MM.1S (cell line): ENCODE results near the gene PTPRJ.

ENCODE experiments used
- DNase-seq: peaks from one replicate; pipeline ENCODE4 v3.0.0-alpha.2; 2015
- H2AFZ ChIP-seq: fragments of 300-600 bp; sonication (generic); 2 replicates; pipeline ENCODE4 v1.6.0; 2016; ENCODE audit warnings: antibody characterized with exemption, low read length
- H3F3A ChIP-seq: fragments of 300-600 bp; sonication (generic); 2 replicates; pipeline ENCODE4 v1.6.1; 2016; ENCODE audit warnings: mild to moderate bottlenecking, antibody characterized with exemption, low read length, moderate library complexity, mixed read lengths; ENCODE audit not compliant: insufficient read depth
- H3K27ac ChIP-seq: fragments of 300-600 bp; sonication (generic); 2 replicates; pipeline ENCODE4 v1.5.1; 2016; ENCODE audit warnings: mild to moderate bottlenecking, low read length
- H3K27me3 ChIP-seq: fragments of 300-600 bp; sonication (generic); replicated peaks from 2 replicates; pipeline ENCODE4 v1.6.0; 2016; ENCODE audit warnings: low read length; ENCODE audit not compliant: insufficient read depth
- H3K36me3 ChIP-seq: fragments of 300-600 bp; sonication (generic); replicated peaks from 2 replicates; pipeline ENCODE4 v1.6.1; 2016; ENCODE audit warnings: mild to moderate bottlenecking, low read length, mixed read lengths; ENCODE audit not compliant: insufficient read depth
- H3K4me1 ChIP-seq: fragments of 300-600 bp; sonication (generic); 2 replicates; pipeline ENCODE4 v1.6.1; 2016; ENCODE audit warnings: low read length, mixed read lengths
- H3K4me2 ChIP-seq: fragments of 300-600 bp; sonication (generic); 2 replicates; pipeline ENCODE4 v1.6.0; 2016; ENCODE audit warnings: low read depth, low read length
- H3K4me3 ChIP-seq: fragments of 300-600 bp; sonication (generic); 2 replicates; pipeline ENCODE4 v1.5.1; 2016; ENCODE audit warnings: low read length, mixed read lengths
- H3K79me2 ChIP-seq: fragments of 300-600 bp; sonication (generic); 2 replicates; pipeline ENCODE4 v1.6.1; 2016; ENCODE audit warnings: mixed run types, low read length, mixed read lengths
- H3K9ac ChIP-seq: fragments of 300-600 bp; sonication (generic); 2 replicates; pipeline ENCODE4 v1.6.1; 2016; ENCODE audit warnings: low read length, mixed read lengths
- H3K9me2 ChIP-seq: fragments of 300-600 bp; sonication (generic); replicated peaks from 2 replicates; pipeline ENCODE4 v1.6.1; 2016; ENCODE audit warnings: mild to moderate bottlenecking, low read length, mixed read lengths; ENCODE audit not compliant: insufficient read depth
- H3K9me3 ChIP-seq: fragments of 300-600 bp; sonication (generic); replicated peaks from 2 replicates; pipeline ENCODE4 v1.6.1; 2016; ENCODE audit warnings: mild to moderate bottlenecking, low read length, mixed read lengths; ENCODE audit not compliant: insufficient read depth
- H4K20me1 ChIP-seq: fragments of 300-600 bp; sonication (generic); 2 replicates; pipeline ENCODE4 v1.6.1; 2016; ENCODE audit warnings: mild to moderate bottlenecking, low read length, moderate library complexity, mixed read lengths; ENCODE audit not compliant: insufficient read depth
- CTCF ChIP-seq: fragments of 300-600 bp; sonication (generic); IDR thresholded peaks from 2 replicates; pipeline ENCODE4 v1.5.1; 2016; ENCODE audit warnings: antibody characterized with exemption, low read length, mixed read lengths
- EZH2 ChIP-seq: fragments of 300-600 bp; sonication (generic); optimal IDR thresholded peaks from 2 replicates; pipeline ENCODE3; 2017; ENCODE audit warnings: low read depth, mild to moderate bottlenecking, antibody characterized with exemption, low read length, mixed read lengths
- EZH2phosphoT487 ChIP-seq: fragments of 300-600 bp; sonication (generic); IDR thresholded peaks from 2 replicates; pipeline ENCODE4 v1.6.1; 2018; ENCODE audit warnings: antibody characterized with exemption, low read length

The PTPRJ gene

GRCh38 chr11:47938791-47939560 is 41.4 kb upstream of the PTPRJ start:
- Histone ChIP-seq H3K4me1 (peaks cover 11% of the 10 kb centered on the region; the same call in 1 of the 2 replicates), H3K9me2 (no peaks in the 10 kb centered on the region), H3K9ac (no peak overlapping the region), H3K79me2 (no peaks in the 10 kb centered on the region), H4K20me1 (no peaks in the 10 kb centered on the region), H3K9me3 (no peaks in the 10 kb centered on the region), H3K36me3 (no peaks in the 10 kb centered on the region), H3K4me2 (no peak overlapping the region), H3F3A (no peaks in the 10 kb centered on the region), H3K4me3 (no peak overlapping the region), H3K27ac (no peak overlapping the region), H3K27me3 (no peaks in the 10 kb centered on the region), H2AFZ (no peak overlapping the region)
- DNase-seq: no peak
- no peak for TF ChIP-seq EZH2
- TF ChIP-seq CTCF: no peak
- TF ChIP-seq EZH2phosphoT487: no peak

- Histone ChIP-seq H3K4me3 (no peak overlapping the region), H3K27ac (no peak overlapping the region)
Observed at GRCh38 chr11:47940904-47941649, 39.3 kb upstream of the PTPRJ start.

DNA sequence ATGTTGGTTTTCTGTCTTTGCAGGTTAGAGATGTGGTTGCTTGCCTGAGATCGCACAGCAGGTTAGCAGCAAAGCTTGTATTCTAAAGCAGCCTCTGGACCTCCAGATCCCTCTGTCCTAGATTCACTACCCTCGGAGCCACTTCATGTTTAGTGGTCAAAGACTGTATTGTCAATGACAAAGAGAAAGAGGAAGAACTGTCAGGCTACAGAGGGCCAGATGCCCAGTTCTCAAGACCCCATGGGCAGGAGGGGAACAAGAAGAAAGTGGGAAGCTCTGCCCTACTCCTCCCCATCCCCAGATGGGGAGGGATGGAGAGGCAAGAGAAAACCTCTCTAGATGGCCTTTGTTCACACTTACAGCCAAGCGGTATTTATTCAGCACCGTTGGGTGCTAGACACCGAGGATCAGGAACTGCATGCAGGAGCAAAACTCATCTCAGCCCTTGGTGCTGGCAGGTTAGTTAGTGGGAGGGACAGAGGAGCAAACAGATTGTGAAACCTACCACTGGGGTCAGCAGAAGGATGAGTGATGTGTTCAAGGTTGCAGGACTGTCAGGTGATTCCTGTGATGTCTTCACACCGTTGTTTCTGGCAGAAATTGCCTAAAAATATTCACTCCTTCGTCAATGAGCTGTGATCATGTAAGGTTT is 38.3 kb upstream of the PTPRJ start:
- H2AFZ ChIP-seq: no peak overlapping the region
- no peak overlapping the region for H3K27ac ChIP-seq
- no peaks in the 10 kb centered on the region for H3K27me3 ChIP-seq
- H3K4me3 ChIP-seq: no peak overlapping the region
- DNase-seq: peak; percentile 52
- TF ChIP-seq CTCF (no peak), EZH2phosphoT487 (no peak), EZH2 (no peak)
- no peaks in the 10 kb centered on the region for H3K36me3 ChIP-seq
- no peaks in the 10 kb centered on the region for H3K9me3 ChIP-seq
- 0 out of 2 replicates have a peak overlapping the region, but pooled peaks have one; percentile 1 for H3K4me2 ChIP-seq
- H3K4me1 ChIP-seq: peaks cover 11% of the 10 kb centered on the region; the same call in 1 of the 2 replicates
- no peaks in the 10 kb centered on the region for H3K79me2 ChIP-seq
- H3F3A ChIP-seq: no peaks in the 10 kb centered on the region
- H3K9me2 ChIP-seq: no peaks in the 10 kb centered on the region
- H4K20me1 ChIP-seq: no peaks in the 10 kb centered on the region
- no peak overlapping the region for H3K9ac ChIP-seq

More at GRCh38 chr11:47940904-47941649, 39.3 kb upstream of the PTPRJ start:
- no peak for DNase-seq
- Histone ChIP-seq H3K27me3 (no peaks in the 10 kb centered on the region), H3F3A (no peaks in the 10 kb centered on the region), H3K9ac (no peak overlapping the region), H3K79me2 (no peaks in the 10 kb centered on the region), H3K36me3 (no peaks in the 10 kb centered on the region), H2AFZ (no peak overlapping the region), H3K9me2 (no peaks in the 10 kb centered on the region), H3K9me3 (no peaks in the 10 kb centered on the region), H4K20me1 (no peaks in the 10 kb centered on the region), H3K4me2 (no peak overlapping the region), H3K4me1 (peaks cover 11% of the 10 kb centered on the region; the same call in 1 of the 2 replicates)
- no peak for TF ChIP-seq EZH2phosphoT487
- TF ChIP-seq EZH2: no peak
